Upper lobe of right lung (tissue), 1 donor: ENCODE results near the gene TIGAR. TPM values are rescaled to one million over a fixed set of nuclear protein-coding genes. Genes with fewer than 3 reads are reported as not detected.

Experiments used
- ATAC-seq: fragments of 200-7000 bp; cut with Tn5 transposase; one replicate; pipeline ENCODE4 v1.9.1; 2020; ENCODE audit warnings: mild to moderate bottlenecking, moderate library complexity
- DNase-seq: peaks from one replicate; pipeline ENCODE4 v3.0.0-alpha.2; 2020
- H3K27ac ChIP-seq: fragments of 200-600 bp; one replicate; pipeline ENCODE4 v1.8.0; 2022
- H3K27me3 ChIP-seq: fragments of 200-600 bp; one replicate; pipeline ENCODE4 v1.8.0; 2022; ENCODE audit warnings: mild to moderate bottlenecking
- H3K36me3 ChIP-seq: fragments of 200-600 bp; one replicate; pipeline ENCODE4 v1.8.0; 2022
- H3K4me1 ChIP-seq: fragments of 200-600 bp; one replicate; pipeline ENCODE4 v1.8.0; 2022
- H3K4me3 ChIP-seq: fragments of 200-600 bp; one replicate; pipeline ENCODE4 v1.8.0; 2022; ENCODE audit warnings: mild to moderate bottlenecking
- H3K9me3 ChIP-seq: fragments of 200-600 bp; one replicate; pipeline ENCODE4 v1.8.0; 2022
- intact Hi-C: fragments of 100-400 bp; cut with DNase I; formaldehyde crosslinking; loops from one replicate; pipeline ENCODE4 v1.11.0; 2022
- total RNA-seq: library from RNA; stranded (reverse); fragmentation: NEBNext Ultra II Directional; extraction: Animal tissue kit (Norgen Biotek cat#: 25700); gene quantifications from one replicate; pipeline ENCODE4 v1.2.1, GENCODE V29; 2021
- TF ChIP-seq, protein P1 (sequence below): fragments of 200-600 bp; IDR thresholded peaks from one replicate; pipeline ENCODE4 v1.8.0; 2022; ENCODE audit warnings: antibody characterized with exemption
- donor health status: DM: no; HTN: yes; CAD: no; lungs with severe emphysema.

The TIGAR gene
- total RNA-seq, 1 donor from 2014 or later: 20.0 TPM

DNA sequence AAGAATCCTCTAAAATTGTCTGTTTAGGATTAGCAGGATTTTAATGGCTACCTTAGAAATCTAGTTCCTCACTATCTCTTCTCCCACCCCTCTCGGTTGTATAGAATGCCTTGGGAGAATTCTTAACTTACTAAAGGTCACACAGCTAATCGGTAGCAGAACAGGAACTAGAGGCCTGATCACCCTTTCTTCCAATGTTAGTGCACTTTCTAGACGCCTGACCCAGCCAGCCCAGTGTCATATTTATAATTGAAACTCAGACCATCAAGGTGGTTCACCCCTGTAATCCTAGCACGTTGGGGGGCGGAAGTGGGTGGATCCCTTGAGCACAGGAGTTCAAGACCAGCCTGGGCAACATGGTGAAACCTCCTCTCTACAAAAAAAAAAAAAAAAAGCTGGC, 1.7 kb downstream of the TIGAR start:
- H3K27ac ChIP-seq: no peak overlapping the region
- TF ChIP-seq, protein P1, sequence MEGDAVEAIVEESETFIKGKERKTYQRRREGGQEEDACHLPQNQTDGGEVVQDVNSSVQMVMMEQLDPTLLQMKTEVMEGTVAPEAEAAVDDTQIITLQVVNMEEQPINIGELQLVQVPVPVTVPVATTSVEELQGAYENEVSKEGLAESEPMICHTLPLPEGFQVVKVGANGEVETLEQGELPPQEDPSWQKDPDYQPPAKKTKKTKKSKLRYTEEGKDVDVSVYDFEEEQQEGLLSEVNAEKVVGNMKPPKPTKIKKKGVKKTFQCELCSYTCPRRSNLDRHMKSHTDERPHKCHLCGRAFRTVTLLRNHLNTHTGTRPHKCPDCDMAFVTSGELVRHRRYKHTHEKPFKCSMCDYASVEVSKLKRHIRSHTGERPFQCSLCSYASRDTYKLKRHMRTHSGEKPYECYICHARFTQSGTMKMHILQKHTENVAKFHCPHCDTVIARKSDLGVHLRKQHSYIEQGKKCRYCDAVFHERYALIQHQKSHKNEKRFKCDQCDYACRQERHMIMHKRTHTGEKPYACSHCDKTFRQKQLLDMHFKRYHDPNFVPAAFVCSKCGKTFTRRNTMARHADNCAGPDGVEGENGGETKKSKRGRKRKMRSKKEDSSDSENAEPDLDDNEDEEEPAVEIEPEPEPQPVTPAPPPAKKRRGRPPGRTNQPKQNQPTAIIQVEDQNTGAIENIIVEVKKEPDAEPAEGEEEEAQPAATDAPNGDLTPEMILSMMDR: no peak
- no peaks in the 10 kb centered on the region for H3K9me3 ChIP-seq
- intact Hi-C loops: no loop called here
- H3K36me3 ChIP-seq: no peaks in the 10 kb centered on the region
- no peaks in the 10 kb centered on the region for H3K27me3 ChIP-seq
- peaks cover 13% of the 10 kb centered on the region for H3K4me1 ChIP-seq
- DNase-seq (no peak), ATAC-seq (no peak)
- H3K4me3 ChIP-seq: peak overlapping the region; percentile 83

DNA sequence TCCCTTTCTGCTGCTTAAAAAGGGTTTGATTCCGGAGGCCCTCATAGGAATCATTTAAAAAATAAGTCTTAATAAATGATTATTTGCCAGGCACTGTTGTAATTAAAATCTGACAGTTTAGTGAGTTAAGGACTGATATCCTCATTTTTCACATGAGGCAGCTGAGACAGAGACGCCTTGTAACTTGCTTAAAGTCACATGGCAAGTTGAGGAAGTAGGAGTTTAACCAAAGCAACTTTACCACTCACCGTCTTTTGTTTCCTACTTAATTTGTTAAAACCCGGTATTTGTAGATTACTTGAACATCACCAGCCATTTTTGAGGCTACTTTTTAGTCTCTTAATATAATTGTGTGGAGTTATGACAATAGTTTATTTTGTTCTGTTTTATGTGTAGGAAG, 2.4 kb downstream of the TIGAR start:
- Histone ChIP-seq H3K36me3 (no peaks in the 10 kb centered on the region), H3K27ac (no peak overlapping the region), H3K4me1 (peaks cover 13% of the 10 kb centered on the region), H3K9me3 (no peaks in the 10 kb centered on the region), H3K27me3 (no peaks in the 10 kb centered on the region), H3K4me3 (no peak overlapping the region)
- ATAC-seq (no peak), DNase-seq (no peak)
- TF ChIP-seq, protein P1: no peak
- intact Hi-C loops: no loop called here

DNA sequence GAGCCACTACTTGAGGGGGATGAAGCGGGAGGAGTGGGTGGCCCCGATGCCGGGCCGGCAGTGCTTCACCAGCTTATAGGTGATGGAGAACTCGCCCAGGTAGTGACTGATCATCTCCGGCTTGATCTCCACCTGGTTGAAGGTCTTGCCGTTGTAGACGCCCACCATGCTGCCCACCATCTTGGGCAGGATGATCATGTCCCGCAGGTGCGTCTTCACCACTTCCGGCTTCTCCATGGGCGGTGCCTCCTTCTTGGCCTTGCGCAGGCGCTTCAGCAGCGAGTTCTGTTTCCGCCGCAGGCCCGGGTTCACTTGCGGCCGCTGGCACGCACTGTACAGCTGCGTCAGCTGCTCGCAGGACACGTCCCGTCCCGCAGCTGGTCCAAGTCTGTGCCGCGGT, 3.4 kb downstream of the TIGAR start:
- Histone ChIP-seq H3K4me1 (peaks cover 13% of the 10 kb centered on the region), H3K27ac (no peak overlapping the region), H3K27me3 (no peaks in the 10 kb centered on the region), H3K9me3 (no peaks in the 10 kb centered on the region), H3K36me3 (no peaks in the 10 kb centered on the region), H3K4me3 (no peak overlapping the region)
- ATAC-seq (no peak), DNase-seq (no peak)
- intact Hi-C loops: no loop called here
- TF ChIP-seq, protein P1: no peak

DNA sequence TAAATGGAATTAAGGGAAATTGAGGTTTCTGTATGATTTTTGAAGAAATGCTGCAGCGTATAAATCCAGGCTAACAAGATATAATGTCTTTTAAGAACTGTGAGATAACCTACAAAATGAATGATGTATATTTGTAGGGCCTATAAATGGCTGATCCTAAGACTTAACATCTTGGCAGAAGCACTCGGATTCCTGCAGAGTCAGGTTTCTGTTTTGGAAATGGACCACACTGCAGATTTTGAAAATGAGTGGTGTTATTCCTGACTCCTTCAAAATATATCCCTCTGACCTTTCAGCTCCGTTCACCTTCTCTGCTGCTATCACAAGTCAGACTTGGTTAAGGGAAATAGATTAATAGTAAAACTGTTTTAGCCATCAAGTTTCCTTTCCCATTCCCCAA, 5.0 kb downstream of the TIGAR start:
- no peaks in the 10 kb centered on the region for H3K27me3 ChIP-seq
- DNase-seq: no peak
- intact Hi-C loops: no loop called here
- H3K4me3 ChIP-seq: no peak overlapping the region
- H3K9me3 ChIP-seq: no peaks in the 10 kb centered on the region
- TF ChIP-seq, protein P1: no peak
- no peaks in the 10 kb centered on the region for H3K36me3 ChIP-seq
- peaks cover 8% of the 10 kb centered on the region for H3K4me1 ChIP-seq
- H3K27ac ChIP-seq: no peak overlapping the region
- no peak for ATAC-seq

DNA sequence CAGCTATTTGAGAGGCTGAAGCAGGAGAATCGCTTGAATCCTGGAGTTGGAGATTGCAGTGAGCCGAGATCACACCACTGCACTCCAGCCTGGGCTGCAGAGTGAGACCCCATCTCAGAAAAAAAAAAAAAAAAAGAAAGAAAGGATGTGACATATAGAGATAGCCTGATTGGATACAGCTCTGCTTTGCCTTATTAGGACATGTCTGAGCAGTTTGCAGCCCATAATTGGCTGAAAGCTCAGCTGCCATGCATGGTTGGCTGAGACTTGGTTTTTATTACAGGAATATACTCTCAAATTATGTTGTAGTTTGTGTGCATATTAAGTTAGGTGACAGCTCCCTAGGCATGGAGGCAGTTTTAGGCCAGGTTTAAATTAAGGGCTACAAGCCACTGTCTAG, 6.3 kb downstream of the TIGAR start:
- no peaks in the 10 kb centered on the region for H3K9me3 ChIP-seq
- H3K27me3 ChIP-seq: no peaks in the 10 kb centered on the region
- no peaks in the 10 kb centered on the region for H3K36me3 ChIP-seq
- no peak for ATAC-seq
- TF ChIP-seq, protein P1: no peak
- intact Hi-C loops: no loop called here
- no peak overlapping the region for H3K27ac ChIP-seq
- no peak overlapping the region for H3K4me3 ChIP-seq
- no peak for DNase-seq
- peaks cover under 1% of the 10 kb centered on the region for H3K4me1 ChIP-seq

DNA sequence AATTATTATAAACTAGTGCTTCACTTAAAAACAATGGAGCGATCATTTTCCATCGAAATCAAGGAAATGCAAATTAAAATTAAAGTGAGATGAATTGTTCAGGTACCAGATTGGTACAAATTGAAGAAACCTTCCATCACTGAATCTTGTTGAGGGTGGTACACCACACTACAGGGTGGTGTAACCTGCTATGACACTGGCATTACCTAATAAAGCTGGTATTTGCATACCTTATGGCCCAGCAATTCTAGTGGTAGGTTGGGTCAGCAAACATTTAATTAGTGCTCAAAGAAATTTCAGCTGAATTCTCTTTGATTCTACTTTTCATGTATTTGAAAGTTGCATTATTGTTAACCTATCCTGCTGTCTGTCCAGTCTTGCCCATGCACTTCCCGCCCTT, 9.2 kb downstream of the TIGAR start:
- TF ChIP-seq, protein P1: no peak
- ATAC-seq: peak; percentile 52
- intact Hi-C loops: no loop called here

More for the DNA sequence above, 9.2 kb downstream of the TIGAR start:
- H3K4me3 ChIP-seq: no peak overlapping the region
- H3K36me3 ChIP-seq: peaks cover 11% of the 10 kb centered on the region
- H3K27me3 ChIP-seq: no peaks in the 10 kb centered on the region
- no peaks in the 10 kb centered on the region for H3K9me3 ChIP-seq
- no peak for DNase-seq
- H3K4me1 ChIP-seq: no peaks in the 10 kb centered on the region
- no peak overlapping the region for H3K27ac ChIP-seq
